ENCODE results near the gene FBLN1.

Gene FBLN1

GRCh38 chr22:45484742-45485141, 17.9 kb upstream of the FBLN1 start:
- Histone ChIP-seq H3K9me3 (ENCODE audit: severe bottlenecking) (peaks cover 7% of the 10 kb centered on the region), H3K27me3 (ENCODE audit: insufficient read depth, poor library complexity, severe bottlenecking) (no peaks in the 10 kb centered on the region), H3K4me1 (ENCODE audit: insufficient read depth, poor library complexity, severe bottlenecking) (no peaks in the 10 kb centered on the region), H3K4me3 (ENCODE audit: severe bottlenecking) (no peak overlapping the region), H3K36me3 (ENCODE audit: low read depth) (no peaks in the 10 kb centered on the region; the same call in 1 of the 2 replicates), H3K27ac (ENCODE audit: poor library complexity, severe bottlenecking) (no peak overlapping the region)
- TF ChIP-seq CTCF (IDR thresholded peaks at IDR 0.05; ENCODE audit: poor library complexity, severe bottlenecking), result no peak
- DNase-seq (ENCODE audit: low spot score), result no peak
- ATAC-seq (ENCODE audit: low read depth), result no peak

DNA sequence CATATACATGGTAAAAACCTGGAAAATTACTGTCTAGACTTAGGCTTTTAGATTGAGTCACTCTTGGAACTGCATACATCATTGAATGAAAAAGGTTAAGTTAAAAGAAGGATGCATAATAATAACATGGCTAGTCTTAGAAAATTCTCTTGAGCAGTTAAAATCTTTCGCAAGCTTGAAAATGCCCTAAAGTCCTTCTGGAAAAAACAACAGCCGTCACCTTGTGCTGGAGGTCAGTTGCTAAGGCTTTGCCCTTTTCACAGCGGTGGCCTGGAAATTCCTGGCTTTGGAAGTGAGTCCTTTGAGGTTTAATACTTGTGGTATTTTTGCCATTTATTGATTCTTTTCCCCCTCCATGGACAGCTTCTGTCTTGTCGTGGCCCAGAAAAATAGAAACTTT, 17.4 kb upstream of the FBLN1 start:
- Histone ChIP-seq H3K4me3 (ENCODE audit: severe bottlenecking) (no peak overlapping the region), H3K27ac (ENCODE audit: poor library complexity, severe bottlenecking) (no peak overlapping the region), H3K4me1 (ENCODE audit: insufficient read depth, poor library complexity, severe bottlenecking) (no peaks in the 10 kb centered on the region), H3K36me3 (ENCODE audit: low read depth) (no peaks in the 10 kb centered on the region; the same call in 1 of the 2 replicates), H3K27me3 (ENCODE audit: insufficient read depth, poor library complexity, severe bottlenecking) (no peaks in the 10 kb centered on the region), H3K9me3 (ENCODE audit: severe bottlenecking) (peaks cover 7% of the 10 kb centered on the region)
- TF ChIP-seq CTCF (IDR thresholded peaks at IDR 0.05; ENCODE audit: poor library complexity, severe bottlenecking), result no peak
- DNase-seq (ENCODE audit: low spot score), result no peak
- ATAC-seq (ENCODE audit: low read depth), result no peak

- no peaks in the 10 kb centered on the region for H3K4me1 ChIP-seq (ENCODE audit: insufficient read depth, poor library complexity, severe bottlenecking)
- peaks cover 7% of the 10 kb centered on the region for H3K9me3 ChIP-seq (ENCODE audit: severe bottlenecking)
- no peaks in the 10 kb centered on the region; the same call in 1 of the 2 replicates for H3K36me3 ChIP-seq (ENCODE audit: low read depth)
- TF ChIP-seq CTCF (IDR thresholded peaks at IDR 0.05; ENCODE audit: poor library complexity, severe bottlenecking), result no peak
- DNase-seq (ENCODE audit: low spot score) (no peak), ATAC-seq (ENCODE audit: low read depth) (no peak)
- H3K4me3 ChIP-seq (ENCODE audit: severe bottlenecking), result no peak overlapping the region
- H3K27ac ChIP-seq (ENCODE audit: poor library complexity, severe bottlenecking), result no peak overlapping the region
- no peaks in the 10 kb centered on the region for H3K27me3 ChIP-seq (ENCODE audit: insufficient read depth, poor library complexity, severe bottlenecking)
These were observed 13.8 kb upstream of the FBLN1 start for GRCh38 chr22:45488764-45489370.

DNA sequence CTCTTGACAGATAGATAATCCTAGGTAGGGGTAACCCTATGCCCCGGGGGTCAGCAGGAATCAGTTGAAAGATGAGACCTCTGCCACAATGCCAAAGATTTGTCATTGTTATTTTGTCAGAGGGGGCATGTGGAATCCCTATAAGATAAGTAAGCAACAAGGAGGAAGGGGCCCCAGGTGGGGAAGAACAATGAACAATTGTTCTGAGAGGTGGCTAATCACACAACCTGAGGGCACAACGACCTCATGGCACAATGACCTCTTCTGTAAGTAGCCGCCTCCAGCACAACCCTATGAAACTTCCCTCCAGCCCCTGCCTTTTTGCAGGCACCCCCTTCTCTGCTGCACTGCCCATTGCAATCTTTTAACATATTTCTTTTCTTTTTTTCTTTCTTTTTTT, 11.8 kb upstream of the FBLN1 start:
- DNase-seq (ENCODE audit: low spot score) (no peak), ATAC-seq (ENCODE audit: low read depth) (no peak)
- Histone ChIP-seq H3K27me3 (ENCODE audit: insufficient read depth, poor library complexity, severe bottlenecking) (no peaks in the 10 kb centered on the region), H3K27ac (ENCODE audit: poor library complexity, severe bottlenecking) (no peak overlapping the region), H3K4me3 (ENCODE audit: severe bottlenecking) (no peak overlapping the region), H3K4me1 (ENCODE audit: insufficient read depth, poor library complexity, severe bottlenecking) (no peaks in the 10 kb centered on the region), H3K36me3 (ENCODE audit: low read depth) (no peaks in the 10 kb centered on the region; the same call in 1 of the 2 replicates), H3K9me3 (ENCODE audit: severe bottlenecking) (peaks cover 7% of the 10 kb centered on the region)
- no peak for TF ChIP-seq CTCF (IDR thresholded peaks at IDR 0.05; ENCODE audit: poor library complexity, severe bottlenecking)

DNA sequence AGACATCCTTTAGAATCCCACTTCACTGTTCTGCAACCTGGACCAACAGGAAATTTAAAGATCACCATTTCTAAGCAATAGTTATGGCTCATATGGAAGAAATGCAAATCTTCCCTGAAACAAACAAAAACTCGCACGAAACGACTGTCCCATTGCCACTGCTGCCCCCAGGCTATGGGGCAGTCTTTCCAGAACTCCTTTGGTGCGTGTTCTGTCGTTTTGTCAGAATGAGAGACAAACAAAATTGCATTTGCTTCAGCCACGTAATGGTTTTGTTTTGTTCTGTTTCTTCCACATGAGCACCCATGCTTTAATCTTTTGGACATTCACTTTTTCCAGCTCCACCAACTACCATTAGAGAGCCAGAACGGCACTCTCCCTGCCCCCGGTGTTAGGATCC, 10.8 kb upstream of the FBLN1 start:
- TF ChIP-seq CTCF (IDR thresholded peaks at IDR 0.05; ENCODE audit: poor library complexity, severe bottlenecking), result no peak
- no peak overlapping the region for H3K27ac ChIP-seq (ENCODE audit: poor library complexity, severe bottlenecking)
- ATAC-seq (ENCODE audit: low read depth) (no peak), DNase-seq (ENCODE audit: low spot score) (no peak)
- no peak overlapping the region for H3K4me3 ChIP-seq (ENCODE audit: severe bottlenecking)
- H3K4me1 ChIP-seq (ENCODE audit: insufficient read depth, poor library complexity, severe bottlenecking), result no peaks in the 10 kb centered on the region
- no peaks in the 10 kb centered on the region for H3K27me3 ChIP-seq (ENCODE audit: insufficient read depth, poor library complexity, severe bottlenecking)
- H3K36me3 ChIP-seq (ENCODE audit: low read depth), result no peaks in the 10 kb centered on the region; the same call in 1 of the 2 replicates
- peaks cover 7% of the 10 kb centered on the region for H3K9me3 ChIP-seq (ENCODE audit: severe bottlenecking)
